Loucy (cell line): ENCODE results near the gene CLDN6.

ENCODE experiments used
- H2AFZ ChIP-seq: fragments of 200-600 bp; sonication (generic); 2 replicates; pipeline ENCODE4 v1.6.0; 2016; ENCODE audit warnings: antibody characterized with exemption, mild to moderate bottlenecking, low read length, moderate library complexity
- H3F3A ChIP-seq: fragments of 200-600 bp; 2 replicates; pipeline ENCODE4 v1.6.0; 2016; ENCODE audit warnings: antibody characterized with exemption, low read depth, mild to moderate bottlenecking
- H3K27me3 ChIP-seq: fragments of 200-600 bp; sonication (generic); 2 replicates; pipeline ENCODE4 v1.6.1; 2014; ENCODE audit warnings: low read length, mild to moderate bottlenecking; ENCODE audit not compliant: insufficient read depth, poor library complexity, severe bottlenecking
- H3K36me3 ChIP-seq: fragments of 200-600 bp; sonication (generic); 2 replicates; pipeline ENCODE4 v1.6.1; 2016; ENCODE audit warnings: low read length; ENCODE audit not compliant: insufficient read depth
- H3K4me1 ChIP-seq: fragments of 200-600 bp; sonication (generic); 2 replicates; pipeline ENCODE4 v1.5.1; 2014; ENCODE audit warnings: low read length, mild to moderate bottlenecking; ENCODE audit not compliant: insufficient read depth, poor library complexity, severe bottlenecking
- H3K4me2 ChIP-seq: fragments of 200-600 bp; sonication (generic); 2 replicates; pipeline ENCODE4 v1.6.0; 2014; ENCODE audit warnings: antibody characterized with exemption, low read length, low read depth, mild to moderate bottlenecking; ENCODE audit not compliant: poor library complexity, severe bottlenecking
- H3K4me3 ChIP-seq: fragments of 200-600 bp; sonication (generic); 2 replicates; pipeline ENCODE4 v1.5.1; 2014; ENCODE audit warnings: low read length, mild to moderate bottlenecking, mixed read lengths; ENCODE audit not compliant: poor library complexity, severe bottlenecking
- H3K79me2 ChIP-seq: fragments of 200-600 bp; sonication (generic); 2 replicates; pipeline ENCODE4 v1.6.1; 2014; ENCODE audit warnings: low read length; ENCODE audit not compliant: insufficient read depth
- H3K9ac ChIP-seq: fragments of 200-600 bp; sonication (generic); 2 replicates; pipeline ENCODE4 v1.6.0; 2014; ENCODE audit warnings: mild to moderate bottlenecking, low read depth, low read length, moderate library complexity; ENCODE audit not compliant: poor library complexity, severe bottlenecking
- H3K9me2 ChIP-seq: fragments of 200-600 bp; sonication (generic); replicated peaks from 2 replicates; pipeline ENCODE4 v1.6.1; 2016; ENCODE audit warnings: low read depth, low read length, mixed read lengths
- H3K9me3 ChIP-seq: fragments of 200-600 bp; sonication (generic); 2 replicates; pipeline ENCODE4 v1.6.1; 2014; ENCODE audit warnings: mild to moderate bottlenecking, antibody characterized with exemption, low read length, low read depth; ENCODE audit not compliant: insufficient read depth
- H4K20me1 ChIP-seq: fragments of 200-600 bp; sonication (generic); 2 replicates; pipeline ENCODE4 v1.6.0; 2014; ENCODE audit warnings: antibody characterized with exemption, low read length, mild to moderate bottlenecking; ENCODE audit not compliant: insufficient read depth, poor library complexity, severe bottlenecking
- EZH2phosphoT487 ChIP-seq: fragments of 200-600 bp; IDR thresholded peaks from 2 replicates; pipeline ENCODE4 v1.6.1; 2018; ENCODE audit warnings: antibody characterized with exemption, mild to moderate bottlenecking, moderate library complexity, borderline replicate concordance
- TF ChIP-seq, protein P1 (sequence below): fragments of 200-600 bp; sonication (generic); conservative IDR thresholded peaks from 2 replicates; pipeline ENCODE4 v1.5.1; 2014; ENCODE audit warnings: mild to moderate bottlenecking, antibody characterized with exemption, low read length

The CLDN6 gene

DNA sequence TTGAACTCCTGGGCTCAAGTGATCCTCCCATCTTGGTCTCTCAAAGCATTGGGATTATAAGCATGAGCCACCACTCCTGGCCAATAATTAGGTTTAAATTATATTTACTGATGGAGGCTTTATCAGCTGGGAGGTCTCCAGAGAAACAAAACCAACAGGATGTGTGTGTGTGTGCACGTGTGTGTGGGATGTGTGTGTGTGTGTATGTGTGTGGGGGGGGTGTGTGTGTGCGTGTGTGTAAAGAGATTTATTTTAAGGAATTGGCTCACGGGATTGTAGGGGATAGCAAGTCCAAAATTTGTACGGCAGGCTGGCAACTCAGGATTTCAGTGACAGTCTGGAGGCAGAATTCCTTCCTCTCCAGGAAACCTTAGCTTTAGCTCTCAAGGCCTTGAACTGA, 33.0 kb upstream of the CLDN6 start:
- no peak overlapping the region for H3K9ac ChIP-seq
- no peaks in the 10 kb centered on the region for H3K9me2 ChIP-seq
- TF ChIP-seq EZH2phosphoT487, result no peak
- TF ChIP-seq, protein P1, sequence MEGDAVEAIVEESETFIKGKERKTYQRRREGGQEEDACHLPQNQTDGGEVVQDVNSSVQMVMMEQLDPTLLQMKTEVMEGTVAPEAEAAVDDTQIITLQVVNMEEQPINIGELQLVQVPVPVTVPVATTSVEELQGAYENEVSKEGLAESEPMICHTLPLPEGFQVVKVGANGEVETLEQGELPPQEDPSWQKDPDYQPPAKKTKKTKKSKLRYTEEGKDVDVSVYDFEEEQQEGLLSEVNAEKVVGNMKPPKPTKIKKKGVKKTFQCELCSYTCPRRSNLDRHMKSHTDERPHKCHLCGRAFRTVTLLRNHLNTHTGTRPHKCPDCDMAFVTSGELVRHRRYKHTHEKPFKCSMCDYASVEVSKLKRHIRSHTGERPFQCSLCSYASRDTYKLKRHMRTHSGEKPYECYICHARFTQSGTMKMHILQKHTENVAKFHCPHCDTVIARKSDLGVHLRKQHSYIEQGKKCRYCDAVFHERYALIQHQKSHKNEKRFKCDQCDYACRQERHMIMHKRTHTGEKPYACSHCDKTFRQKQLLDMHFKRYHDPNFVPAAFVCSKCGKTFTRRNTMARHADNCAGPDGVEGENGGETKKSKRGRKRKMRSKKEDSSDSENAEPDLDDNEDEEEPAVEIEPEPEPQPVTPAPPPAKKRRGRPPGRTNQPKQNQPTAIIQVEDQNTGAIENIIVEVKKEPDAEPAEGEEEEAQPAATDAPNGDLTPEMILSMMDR, result no peak

DNA sequence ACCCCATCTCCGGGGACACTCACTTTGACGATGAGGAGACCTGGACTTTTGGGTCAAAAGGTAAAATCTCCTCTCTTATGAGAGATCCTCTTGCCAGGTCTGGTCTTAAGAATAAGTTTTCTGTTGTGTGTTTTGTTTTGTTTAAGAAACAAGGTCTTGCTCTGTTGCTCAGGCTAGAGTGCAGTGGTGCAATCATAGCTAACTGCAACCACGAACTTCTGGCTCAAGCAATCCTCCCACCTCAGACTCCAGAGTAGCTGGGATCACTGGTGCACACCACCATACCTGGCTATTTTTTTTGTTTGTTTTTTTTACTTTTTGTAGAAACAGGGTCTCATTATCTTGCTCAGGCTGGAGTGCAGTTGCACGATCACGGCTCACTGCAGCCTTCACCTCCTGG, 32.5 kb upstream of the CLDN6 start:
- H3K9me2 ChIP-seq, result no peaks in the 10 kb centered on the region
- H3K27me3 ChIP-seq, result no peaks in the 10 kb centered on the region
- no peaks in the 10 kb centered on the region for H3K36me3 ChIP-seq
- no peak overlapping the region for H3K9ac ChIP-seq
- no peak overlapping the region for H3K4me3 ChIP-seq
- no peaks in the 10 kb centered on the region for H3K79me2 ChIP-seq
- no peak overlapping the region for H3K4me2 ChIP-seq
- no peaks in the 10 kb centered on the region for H4K20me1 ChIP-seq
- H2AFZ ChIP-seq, result no peak overlapping the region
- H3K9me3 ChIP-seq, result no peaks in the 10 kb centered on the region
- H3K4me1 ChIP-seq, result no peaks in the 10 kb centered on the region
- H3F3A ChIP-seq, result no peaks in the 10 kb centered on the region
- TF ChIP-seq, protein P1, result no peak

More for the DNA sequence above, 33.0 kb upstream of the CLDN6 start:
- H4K20me1 ChIP-seq, result no peaks in the 10 kb centered on the region
- no peaks in the 10 kb centered on the region for H3K79me2 ChIP-seq
- no peak overlapping the region for H2AFZ ChIP-seq
- no peaks in the 10 kb centered on the region for H3K36me3 ChIP-seq
- no peak overlapping the region for H3K4me3 ChIP-seq
- H3F3A ChIP-seq, result no peaks in the 10 kb centered on the region
- H3K4me1 ChIP-seq, result no peaks in the 10 kb centered on the region
- H3K9me3 ChIP-seq, result no peaks in the 10 kb centered on the region
- H3K27me3 ChIP-seq, result no peaks in the 10 kb centered on the region
- no peak overlapping the region for H3K4me2 ChIP-seq

- Histone ChIP-seq H3K9me2 (no peaks in the 10 kb centered on the region), H3K27me3 (no peaks in the 10 kb centered on the region), H3K9me3 (no peaks in the 10 kb centered on the region), H3K79me2 (no peaks in the 10 kb centered on the region), H3K4me2 (no peak overlapping the region), H4K20me1 (no peaks in the 10 kb centered on the region), H3F3A (no peaks in the 10 kb centered on the region), H2AFZ (no peak overlapping the region), H3K4me1 (no peaks in the 10 kb centered on the region), H3K9ac (no peak overlapping the region), H3K36me3 (no peaks in the 10 kb centered on the region), H3K4me3 (no peak overlapping the region)
- TF ChIP-seq, protein P1, result no peak
- TF ChIP-seq EZH2phosphoT487, result no peak
Measured at GRCh38 chr16:3049921-3050481, 32.0 kb upstream of the CLDN6 start.
